Endometrial microvascular endothelial cells (primary cell): ENCODE measurements around the gene WDR20. TPM values are rescaled to one million over a fixed set of nuclear protein-coding genes. Genes with fewer than 3 reads are reported as not detected.
"Not testable (repeated sequence)": the region's sequence is repeated elsewhere in the genome, so short reads cannot be mapped to it uniquely, and the experiment has no call there.

ENCODE experiments used
- in situ Hi-C: cut with HindIII; loops from 2 replicates; pipeline ENCODE4 v1.10.0; 2017; ENCODE audit warnings: low sequenced_read_pairs, low pct_unique_long_range_greater_than_20kb; ENCODE audit errors: inconsistent ontology term
- total RNA-seq: library from RNA; depleted of rRNA; stranded (reverse); fragments of >200 nt; gene quantifications from one replicate; pipeline ENCODE4 v1.2.3, GENCODE V29; 2015; ENCODE audit errors: inconsistent ontology term

Gene WDR20
- total RNA-seq, result 13.9 TPM

- in situ Hi-C loops, result no loop called here
Observed at GRCh38 chr14:102139286-102140026, at the start of gene WDR20. WDR20 (plus strand) TSS chr14:102139897; CDS start chr14:102139924, 27 bp downstream.

- in situ Hi-C loops, result loop anchor here (10.0 to 25.0 kb wide), 2 partner anchors 116 to 222 kb away; partner anchors contain the start of genes MOK and ZNF839
Observed at GRCh38 chr14:102090713-102091112, 49.0 kb upstream of the WDR20 start.

- in situ Hi-C loops, result loop anchor here (10.0 to 25.0 kb wide), 2 partner anchors 118 to 219 kb away; partner anchors contain the start of genes MOK and ZNF839
Observed at GRCh38 chr14:102092806-102093205, 46.9 kb upstream of the WDR20 start.

GRCh38 chr14:102094101-102094500 lies 45.6 kb upstream of the WDR20 start:
- in situ Hi-C loops, result loop anchor here (10.0 to 25.0 kb wide), 2 partner anchors 119 to 218 kb away; partner anchors contain the start of genes MOK and ZNF839

- in situ Hi-C loops, result loop anchor here (10.0 to 25.0 kb wide), 2 partner anchors 121 to 217 kb away; partner anchors contain the start of genes MOK and ZNF839
Observed at GRCh38 chr14:102095231-102095870, 44.3 kb upstream of the WDR20 start.

- in situ Hi-C loops, result loop anchor here (10.0 to 25.0 kb wide), 2 partner anchors 121 to 216 kb away; partner anchors contain the start of genes MOK and ZNF839
Observed at GRCh38 chr14:102095871-102096568, 43.7 kb upstream of the WDR20 start.

- in situ Hi-C loops, result loop anchor here (10.0 to 25.0 kb wide), 2 partner anchors 122 to 216 kb away; partner anchors contain the start of genes MOK and ZNF839
Observed at GRCh38 chr14:102096569-102097188, 43.0 kb upstream of the WDR20 start.

GRCh38 chr14:102097441-102098135 lies 42.1 kb upstream of the WDR20 start:
- in situ Hi-C loops, result loop anchor here (10.0 to 25.0 kb wide), 2 partner anchors 123 to 215 kb away; partner anchors contain the start of genes MOK and ZNF839

- in situ Hi-C loops, result no loop called here
Observed at GRCh38 chr14:102103062-102103695, 36.5 kb upstream of the WDR20 start.

- in situ Hi-C loops, result no loop called here
Observed at GRCh38 chr14:102105369-102105768, 34.3 kb upstream of the WDR20 start.

- in situ Hi-C loops, result not testable (repeated sequence)
Observed at GRCh38 chr14:102109332-102109731, 30.4 kb upstream of the WDR20 start.

GRCh38 chr14:102111101-102111500 lies 28.6 kb upstream of the WDR20 start:
- in situ Hi-C loops, result no loop called here

- in situ Hi-C loops, result no loop called here
Observed at GRCh38 chr14:102116361-102117180, 23.1 kb upstream of the WDR20 start.

GRCh38 chr14:102117852-102118251 lies 21.8 kb upstream of the WDR20 start:
- in situ Hi-C loops, result no loop called here

GRCh38 chr14:102120888-102121287 lies 18.8 kb upstream of the WDR20 start:
- in situ Hi-C loops, result no loop called here

GRCh38 chr14:102121567-102121966 lies 18.1 kb upstream of the WDR20 start:
- in situ Hi-C loops, result no loop called here

- in situ Hi-C loops, result no loop called here
Observed at GRCh38 chr14:102124419-102124818, 15.3 kb upstream of the WDR20 start.
